Ascending aorta (tissue), 2 donors: ENCODE results near the gene SLC35A2. TPM values are rescaled to one million over a fixed set of nuclear protein-coding genes. Genes with fewer than 3 reads are reported as not detected.

Source experiments
- DNase-seq, 2 donors: peaks; one replicate each; pipeline ENCODE4 v3.0.0-alpha.2; 2019; ENCODE audit warnings: low spot score in 2 of 2
- H3K27ac ChIP-seq, 2 donors: fragments of 200-600 bp; sonication (generic); one replicate each; pipeline ENCODE4 v1.5.1; 2016 to 2017; ENCODE audit warnings: mild to moderate bottlenecking in 1 of 2
- H3K27me3 ChIP-seq: fragments of 200-600 bp; sonication (generic); one replicate; pipeline ENCODE4 v1.5.1; 2017
- H3K36me3 ChIP-seq, 2 donors: fragments of 200-600 bp; sonication (generic); one replicate each; pipeline ENCODE4 v1.5.1; 2016
- H3K4me1 ChIP-seq, 2 donors: fragments of 200-600 bp; sonication (generic); one replicate each; pipeline ENCODE4 v1.5.1; 2016 to 2017; ENCODE audit warnings: mild to moderate bottlenecking in 1 of 2
- H3K4me3 ChIP-seq, 2 donors: fragments of 200-600 bp; sonication (generic); one replicate each; pipeline ENCODE4 v1.5.1; 2016 to 2017; ENCODE audit warnings: mild to moderate bottlenecking in 1 of 2
- H3K9me3 ChIP-seq, 2 donors: fragments of 200-600 bp; sonication (generic); one replicate each; pipeline ENCODE4 v1.5.1; 2016
- intact Hi-C: fragments of 100-400 bp; cut with DNase I; formaldehyde crosslinking; loops from one replicate; pipeline ENCODE4 v1.15.1; 2023
- total RNA-seq: library from RNA; depleted of rRNA; stranded (reverse); fragments of >200 nt; gene quantifications from one replicate; pipeline ENCODE4 v1.1.0, GENCODE V29; 2016
- TF ChIP-seq, protein P1 (sequence below), 3 experiments: fragments of 200-600 bp in 2 of 3; fragments of 450-650 bp in 1 of 3; sonication (generic) in 2 of 3; IDR thresholded peaks; one replicate each; pipeline ENCODE4 v1.5.1; 2016 to 2019; ENCODE audit warnings: antibody characterized with exemption in 3 of 3, mild to moderate bottlenecking in 1 of 3, moderate library complexity in 1 of 3

Gene SLC35A2
- total RNA-seq, 1 donor from 2014 or later = 20.2 TPM

DNA sequence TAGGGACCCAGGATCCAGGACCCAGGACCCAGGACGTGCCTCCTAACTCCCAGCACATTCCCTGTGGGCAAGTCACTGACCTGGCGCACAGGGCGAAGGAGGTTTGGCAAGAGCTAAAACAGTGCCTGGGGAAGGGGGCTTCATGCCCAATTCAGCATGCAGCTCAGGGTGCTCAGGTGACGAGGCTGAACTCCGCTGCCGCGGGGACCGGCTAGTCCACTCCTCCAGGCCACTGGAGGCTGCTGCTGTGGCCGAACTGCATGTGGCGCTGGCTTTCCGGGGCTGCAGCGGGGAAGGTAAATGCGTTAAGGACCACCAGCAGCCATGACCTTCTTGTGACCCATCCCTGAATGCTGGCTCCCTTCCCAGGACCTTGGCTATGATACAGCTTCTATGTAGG lies 12.3 kb upstream of the SLC35A2 start:
- TF ChIP-seq, protein P1, sequence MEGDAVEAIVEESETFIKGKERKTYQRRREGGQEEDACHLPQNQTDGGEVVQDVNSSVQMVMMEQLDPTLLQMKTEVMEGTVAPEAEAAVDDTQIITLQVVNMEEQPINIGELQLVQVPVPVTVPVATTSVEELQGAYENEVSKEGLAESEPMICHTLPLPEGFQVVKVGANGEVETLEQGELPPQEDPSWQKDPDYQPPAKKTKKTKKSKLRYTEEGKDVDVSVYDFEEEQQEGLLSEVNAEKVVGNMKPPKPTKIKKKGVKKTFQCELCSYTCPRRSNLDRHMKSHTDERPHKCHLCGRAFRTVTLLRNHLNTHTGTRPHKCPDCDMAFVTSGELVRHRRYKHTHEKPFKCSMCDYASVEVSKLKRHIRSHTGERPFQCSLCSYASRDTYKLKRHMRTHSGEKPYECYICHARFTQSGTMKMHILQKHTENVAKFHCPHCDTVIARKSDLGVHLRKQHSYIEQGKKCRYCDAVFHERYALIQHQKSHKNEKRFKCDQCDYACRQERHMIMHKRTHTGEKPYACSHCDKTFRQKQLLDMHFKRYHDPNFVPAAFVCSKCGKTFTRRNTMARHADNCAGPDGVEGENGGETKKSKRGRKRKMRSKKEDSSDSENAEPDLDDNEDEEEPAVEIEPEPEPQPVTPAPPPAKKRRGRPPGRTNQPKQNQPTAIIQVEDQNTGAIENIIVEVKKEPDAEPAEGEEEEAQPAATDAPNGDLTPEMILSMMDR (IDR thresholded peaks at IDR 0.05) = no peak
- H3K27ac ChIP-seq = no peak overlapping the region
- no peaks in the 10 kb centered on the region for H3K4me1 ChIP-seq
- H3K9me3 ChIP-seq = no peaks in the 10 kb centered on the region
- no peak for DNase-seq
- peaks cover 15 to 27% of the 10 kb centered on the region in 2 donors for H3K36me3 ChIP-seq
- no peaks in the 10 kb centered on the region for H3K27me3 ChIP-seq
- intact Hi-C loops = no loop called here
- H3K4me3 ChIP-seq = no peak overlapping the region

DNA sequence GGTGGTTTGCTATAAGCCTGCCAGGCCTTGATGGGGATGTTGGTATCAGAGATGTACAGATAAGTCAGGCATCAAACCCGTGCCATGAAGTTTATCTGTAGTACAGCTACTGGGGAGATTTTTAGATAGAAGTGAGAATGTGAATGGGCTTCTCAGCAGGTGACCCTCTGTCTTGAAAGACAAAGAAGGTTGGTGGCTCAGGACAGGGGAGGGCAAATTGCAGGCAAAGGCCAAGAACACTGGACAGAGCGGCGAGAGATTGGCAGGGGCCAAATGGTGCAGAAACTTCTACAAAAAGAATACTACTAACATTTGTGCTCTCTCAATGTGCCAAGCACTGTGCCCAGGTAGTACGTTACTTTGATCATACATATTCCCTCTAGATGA lies 9.3 kb upstream of the SLC35A2 start:
- Histone ChIP-seq H3K27me3 (no peaks in the 10 kb centered on the region), H3K4me3 (no peak overlapping the region), H3K27ac (no peak overlapping the region), H3K36me3 (peaks cover 12 to 25% of the 10 kb centered on the region in 2 donors), H3K9me3 (no peaks in the 10 kb centered on the region), H3K4me1 (peaks cover 0 to 3% of the 10 kb centered on the region in 2 donors)
- DNase-seq = no peak
- intact Hi-C loops = no loop called here
- TF ChIP-seq, protein P1 (IDR thresholded peaks at IDR 0.05) = no peak

DNA sequence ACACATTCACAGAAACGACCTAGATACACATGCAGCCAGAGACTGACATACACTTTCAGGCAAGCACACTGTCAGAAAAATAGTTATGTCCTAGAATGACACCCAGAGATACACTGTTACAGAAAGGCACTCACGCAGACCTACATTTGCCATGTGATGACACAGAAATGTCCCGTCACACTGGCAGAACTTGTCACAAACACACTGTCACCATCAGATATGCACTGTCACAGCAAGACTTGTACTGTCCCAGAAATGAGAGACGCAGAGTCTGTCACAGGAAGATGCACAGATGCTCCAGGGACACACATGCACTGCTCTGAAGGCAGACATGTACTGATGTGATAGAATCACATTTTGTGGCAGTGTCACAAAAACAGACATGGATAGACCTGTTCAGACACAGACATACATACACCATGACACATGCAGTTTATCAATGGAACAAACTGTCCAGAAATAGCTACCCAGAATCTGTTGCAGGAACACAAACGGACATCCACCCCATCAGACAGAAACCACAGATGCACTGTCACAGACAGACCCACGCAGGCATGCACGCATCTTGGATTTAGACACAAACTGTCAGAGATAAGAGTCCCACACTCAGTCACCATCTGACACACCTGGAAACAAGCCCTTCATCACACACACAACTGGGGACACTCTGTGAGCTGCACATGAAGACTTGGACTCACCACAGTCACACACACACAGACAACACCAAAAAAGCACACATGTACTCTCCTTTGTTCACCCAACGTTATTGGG lies 8.7 kb upstream of the SLC35A2 start:
- Histone ChIP-seq H3K4me1 (peaks cover 0 to 3% of the 10 kb centered on the region in 2 donors), H3K9me3 (no peaks in the 10 kb centered on the region), H3K36me3 (peaks cover 11 to 20% of the 10 kb centered on the region in 2 donors), H3K27me3 (no peaks in the 10 kb centered on the region), H3K4me3 (peak overlapping the region in 1 of 2 donors; percentile 74), H3K27ac (peak overlapping the region; percentile 74 to 91)
- no peak for DNase-seq
- TF ChIP-seq, protein P1 (IDR thresholded peaks at IDR 0.05) = no peak
- intact Hi-C loops = loop anchor here (1.0 to 10.0 kb wide), 5 partner anchors 37 to 385 kb away; partner anchors contain the start of genes MAGIX, OTUD5, RBM3 and TBC1D25

DNA sequence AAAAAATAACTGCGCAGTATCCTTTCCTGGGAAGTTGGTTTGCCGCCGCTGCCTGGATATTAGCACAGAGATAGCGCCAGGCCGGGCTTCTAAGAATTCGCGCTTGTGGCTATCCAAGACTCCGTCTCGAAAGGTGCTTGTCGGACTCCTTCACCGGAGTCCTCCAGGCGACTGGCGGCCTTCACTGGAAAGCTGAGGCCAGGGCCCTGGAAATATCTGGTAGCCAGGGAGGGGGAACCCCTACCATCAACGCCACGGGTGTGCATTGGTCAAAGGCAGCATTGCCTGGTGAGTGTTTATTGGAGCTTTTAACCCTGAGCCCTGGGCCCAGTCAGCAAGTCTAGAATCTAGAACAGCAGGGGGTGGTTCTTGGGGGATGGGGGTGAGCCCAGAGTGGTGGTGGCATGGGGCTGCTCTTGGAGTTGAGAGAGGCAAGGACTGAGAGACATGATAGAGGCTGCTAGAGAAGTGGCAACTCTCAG lies 8.0 kb upstream of the SLC35A2 start:
- Histone ChIP-seq H3K27ac (peak overlapping the region; percentile 74 to 91), H3K4me1 (peaks cover 0 to 3% of the 10 kb centered on the region in 2 donors), H3K9me3 (no peaks in the 10 kb centered on the region), H3K36me3 (peaks cover 11 to 17% of the 10 kb centered on the region in 2 donors), H3K27me3 (no peaks in the 10 kb centered on the region), H3K4me3 (peak overlapping the region; percentile 36 to 74)
- TF ChIP-seq, protein P1 (IDR thresholded peaks at IDR 0.05) = no peak
- DNase-seq = no peak
- intact Hi-C loops = loop anchor here (1.0 to 10.0 kb wide), 5 partner anchors 38 to 385 kb away; partner anchors contain the start of genes MAGIX, OTUD5, RBM3 and TBC1D25

DNA sequence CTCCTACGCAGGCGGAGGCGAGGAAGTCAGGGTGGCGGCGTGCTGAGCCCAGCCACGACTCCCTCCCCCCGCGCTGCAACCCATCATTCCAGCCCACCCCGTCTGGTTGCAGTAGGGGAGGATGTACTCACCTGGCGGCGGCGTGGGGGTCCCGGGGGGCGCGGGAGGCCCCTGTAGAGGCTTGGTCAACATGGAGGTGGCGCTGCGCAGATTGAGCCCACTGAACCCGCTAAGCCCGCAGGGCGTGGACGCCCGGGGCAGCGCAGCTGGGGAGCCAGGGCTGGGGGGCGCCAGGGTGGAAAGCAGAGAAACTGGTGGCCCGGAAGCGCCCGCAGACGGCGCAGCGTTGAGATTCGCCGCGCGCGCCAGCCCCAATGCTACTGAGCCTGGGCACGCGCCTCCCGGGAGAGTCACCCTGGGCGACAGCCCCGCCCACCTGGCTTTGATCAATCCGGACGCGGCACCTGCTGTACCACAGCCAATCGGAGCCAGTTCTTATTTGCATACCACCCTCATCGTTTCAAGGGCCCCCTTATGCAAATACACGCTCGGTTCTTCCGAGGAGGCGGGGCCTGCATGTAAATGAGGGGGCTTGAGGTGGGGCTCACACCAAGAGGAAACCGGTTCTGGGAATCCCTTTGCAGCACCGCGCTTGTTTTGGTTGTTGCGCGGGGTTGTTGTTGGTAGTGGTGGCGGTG lies 7.3 kb upstream of the SLC35A2 start, which contains the start of gene PIM2:
TSS of gene PIM2 (minus strand) at position 382 of the 698 bp plus-strand sequence. CDS start at position 192, 190 bp downstream.
- H3K4me3 ChIP-seq = peak within 1 kb of the TSS; percentile 36 to 74

More for the DNA sequence above, 7.3 kb upstream of the SLC35A2 start, which contains the start of gene PIM2:
- TF ChIP-seq, protein P1 (IDR thresholded peaks at IDR 0.05) = no peak
- Histone ChIP-seq H3K4me1 (peaks cover 0 to 3% of the 10 kb centered on the region in 2 donors), H3K27me3 (no peaks in the 10 kb centered on the region), H3K9me3 (no peaks in the 10 kb centered on the region), H3K36me3 (peaks cover 10 to 11% of the 10 kb centered on the region in 2 donors), H3K27ac (peak within 1 kb of the TSS; percentile 74 to 91)
- intact Hi-C loops = loop anchor here (1.0 to 10.0 kb wide), 5 partner anchors 39 to 384 kb away; partner anchors contain the start of genes MAGIX, OTUD5, RBM3 and TBC1D25
- DNase-seq = peak; percentile 86 to 95
